Caki2 (cell line): ENCODE data around the gene RAB3A. TPM values are rescaled to one million over a fixed set of nuclear protein-coding genes. Genes with fewer than 3 reads are reported as not detected.

Experiments
- DNase-seq: peaks from one replicate; pipeline ENCODE4 v3.0.0-alpha.2; 2015; ENCODE audit warnings: low read depth
- in situ Hi-C: cut with HindIII; loops from 2 replicates; pipeline ENCODE4 v1.10.0; 2016; ENCODE audit warnings: low sequenced_read_pairs, low pct_unique_long_range_greater_than_20kb, mixed read lengths
- total RNA-seq: library from RNA; depleted of rRNA; stranded (reverse); fragments of >200 nt; shearing (Covaris generic); gene quantifications from 2 replicates; pipeline ENCODE4 v1.2.3, GENCODE V29; 2014; ENCODE audit warnings: low replicate concordance

The RAB3A gene
- total RNA-seq, 1 experiment from 2014 or later: 0.84 TPM

DNA sequence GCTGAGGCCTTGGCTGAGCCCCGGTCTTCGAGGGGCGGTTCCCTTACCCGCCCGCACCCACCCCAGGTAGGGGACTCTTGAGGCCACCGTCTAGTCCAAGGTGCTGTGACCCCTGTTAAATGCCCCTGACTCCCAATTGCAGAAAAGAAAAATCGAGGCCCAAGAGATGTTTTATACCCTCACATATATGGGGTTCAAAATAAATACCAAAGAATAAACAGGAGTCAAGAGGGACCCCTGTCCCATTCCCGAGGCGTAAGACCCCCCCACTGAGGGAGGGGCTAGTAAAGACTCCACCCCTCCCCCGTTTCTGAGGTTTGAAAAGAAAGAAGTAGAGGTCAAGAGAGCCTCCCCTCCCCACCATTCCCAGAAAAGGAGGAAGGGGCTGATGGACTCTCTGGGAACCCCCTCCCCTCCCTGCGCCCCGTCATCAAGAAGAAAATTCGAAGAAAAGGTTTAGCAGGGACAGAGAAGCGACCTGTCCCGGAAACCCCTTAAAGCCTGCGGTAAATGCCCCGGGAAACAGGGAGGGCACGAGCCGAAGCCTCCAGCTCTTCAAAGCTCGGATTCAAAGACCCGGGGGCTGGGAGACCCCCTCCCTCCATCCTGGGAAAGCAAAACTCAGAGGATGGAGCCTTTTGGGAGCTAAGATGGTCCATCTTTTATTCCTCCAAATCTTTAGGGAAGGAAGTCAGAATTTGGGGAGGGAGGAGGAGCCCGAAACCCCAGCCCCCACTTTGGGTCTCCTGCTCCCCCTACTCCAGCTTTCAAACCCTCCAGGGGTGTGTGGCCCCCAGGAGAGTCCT is 755 bp upstream of the RAB3A start:
- DNase-seq: no peak
- in situ Hi-C loops: no loop called here

- no peak for DNase-seq
- in situ Hi-C loops: no loop called here
Measured at GRCh38 chr19:18203408-18203862, 407 bp downstream of the RAB3A start.

DNA sequence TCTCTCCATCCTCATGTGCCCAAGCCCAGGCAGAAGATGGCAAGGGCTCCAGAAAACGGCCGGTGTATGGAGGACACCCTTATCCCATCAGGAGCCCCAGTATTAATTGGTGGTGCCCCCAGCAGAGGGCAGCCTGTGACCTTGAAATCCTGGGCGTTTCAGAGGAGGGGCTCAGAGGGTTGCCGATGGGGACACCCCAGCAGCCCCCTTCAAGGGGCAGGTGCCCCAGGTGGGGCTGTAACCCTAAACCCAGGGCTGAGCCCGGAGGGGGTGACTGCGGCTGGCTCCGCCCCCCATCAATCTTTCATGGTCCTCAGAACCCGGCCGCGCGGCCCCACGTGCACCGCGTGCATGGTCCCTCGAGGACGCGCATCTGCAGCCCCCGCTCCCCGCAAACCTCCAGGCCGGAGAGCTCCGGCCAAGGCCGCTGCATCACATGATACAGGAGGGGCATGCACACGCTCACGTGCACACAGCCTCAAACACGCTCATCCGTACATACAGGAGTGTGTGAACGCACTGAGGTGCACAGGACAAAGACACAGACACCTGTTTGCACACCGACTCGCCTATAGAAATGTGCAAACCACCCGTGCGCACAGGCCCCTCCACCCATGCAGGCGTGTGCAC is 949 bp downstream of the RAB3A start:
- no peak for DNase-seq
- in situ Hi-C loops: no loop called here

DNA sequence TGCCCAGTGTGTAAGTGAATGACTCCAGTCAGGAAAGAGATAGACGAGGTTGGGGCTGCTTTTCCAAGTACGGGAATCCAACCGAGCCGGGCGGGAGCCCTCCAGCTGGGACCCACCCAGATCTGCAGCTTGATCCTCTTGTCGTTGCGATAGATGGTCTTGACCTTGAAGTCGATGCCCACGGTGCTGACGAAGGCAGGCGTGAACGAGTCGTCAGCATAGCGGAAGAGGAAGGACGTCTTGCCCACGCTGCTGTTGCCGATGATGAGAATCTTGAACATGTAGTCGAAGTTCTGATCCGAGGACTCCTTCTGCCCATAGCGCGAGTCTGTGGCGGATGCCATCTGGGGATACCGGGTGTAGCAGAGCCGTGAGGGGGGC is 1.5 kb downstream of the RAB3A start:
- no peak for DNase-seq
- in situ Hi-C loops: no loop called here

GRCh38 chr19:18198374-18198773 is 5.5 kb downstream of the RAB3A start:
- no peak for DNase-seq
- in situ Hi-C loops: no loop called here

GRCh38 chr19:18197941-18198340 is 5.9 kb downstream of the RAB3A start:
- in situ Hi-C loops: no loop called here
- no peak for DNase-seq

DNA sequence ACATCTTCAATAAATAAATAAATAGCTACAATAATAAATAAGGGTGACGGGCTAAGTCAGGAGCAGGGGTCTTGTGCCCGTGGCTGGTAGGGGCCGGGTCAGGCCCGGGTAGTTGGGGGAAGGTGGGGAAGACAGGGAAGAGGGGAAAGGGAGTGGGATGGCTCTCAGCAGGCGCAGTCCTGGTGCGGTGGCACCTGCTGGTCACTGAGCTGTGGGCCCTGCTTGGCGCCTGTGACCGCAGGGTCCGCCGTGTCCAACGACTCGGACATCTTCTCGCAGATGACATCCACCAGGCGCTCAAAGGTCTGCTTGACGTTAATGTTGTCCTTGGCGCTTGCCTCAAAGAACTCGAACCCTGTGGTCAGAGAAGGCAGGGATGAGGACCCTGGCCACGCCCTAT is 6.5 kb downstream of the RAB3A start:
- in situ Hi-C loops: no loop called here
- no peak for DNase-seq

GRCh38 chr19:18196511-18196845 is 7.4 kb downstream of the RAB3A start:
- DNase-seq: no peak
- in situ Hi-C loops: no loop called here

GRCh38 chr19:18194554-18195238 is 9.1 kb downstream of the RAB3A start:
- in situ Hi-C loops: no loop called here

GRCh38 chr19:18194181-18194530 is 9.7 kb downstream of the RAB3A start:
- no peak for DNase-seq
- in situ Hi-C loops: no loop called here

More at GRCh38 chr19:18194554-18195238, 9.1 kb downstream of the RAB3A start:
- DNase-seq: peak; percentile 35

GRCh38 chr19:18193388-18194180 is 10.3 kb downstream of the RAB3A start:
- no peak for DNase-seq
- in situ Hi-C loops: no loop called here

- peak; percentile 100 for DNase-seq
- in situ Hi-C loops: no loop called here
Measured at GRCh38 chr19:18192673-18193387, 11.0 kb downstream of the RAB3A start, which contains the start of gene MPV17L2. Gene MPV17L2 (plus strand): TSS chr19:18193218. CDS start chr19:18193282, 64 bp downstream.

- in situ Hi-C loops: no loop called here
- no peak for DNase-seq
Measured at GRCh38 chr19:18191640-18192062, 12.2 kb downstream of the RAB3A start.

- no peak for DNase-seq
- in situ Hi-C loops: no loop called here
Measured at GRCh38 chr19:18190278-18190677, 13.6 kb downstream of the RAB3A start.

GRCh38 chr19:18185538-18185937 is 18.3 kb downstream of the RAB3A start:
- DNase-seq: no peak
- in situ Hi-C loops: no loop called here

DNA sequence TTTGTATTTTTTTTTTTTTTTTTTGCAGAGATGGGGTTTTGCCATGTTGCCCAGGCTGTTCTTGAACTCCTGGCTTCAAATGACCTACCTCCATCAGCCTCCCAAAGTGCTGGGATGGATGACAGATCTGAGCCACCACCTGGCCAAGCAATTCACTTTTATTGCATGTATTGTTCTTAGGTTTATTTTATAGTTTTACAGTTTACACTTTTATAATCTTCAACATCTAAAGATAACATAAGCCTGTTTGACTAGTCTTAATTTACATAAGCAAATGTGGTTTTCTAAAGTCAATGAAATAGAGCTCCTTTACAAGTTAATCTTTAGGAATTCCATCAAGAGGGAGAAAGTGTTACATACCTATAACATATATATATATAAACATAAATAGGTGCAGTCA is 20.3 kb downstream of the RAB3A start:
- in situ Hi-C loops: no loop called here
- DNase-seq: no peak

- in situ Hi-C loops: no loop called here
- DNase-seq: no peak
Measured at GRCh38 chr19:18179957-18180356, 23.9 kb downstream of the RAB3A start.
